Activated CD4-positive, alpha-beta T cell treated with anti-CD3 and anti-CD28 coated beads, Interleukin-2, amount 10 ng/mL, durations not matched to agents 7 days and 5 days (primary cell): ENCODE data around the gene NKAIN2. TPM values are rescaled to one million over a fixed set of nuclear protein-coding genes. Genes with fewer than 3 reads are reported as not detected.

ENCODE experiments used
- CTCF ChIA-PET: fragments of 350-600 bp; sonication (Branson Sonifier 250); formaldehyde crosslinking; loops from one replicate; lab custom pipeline; 2021; ENCODE audit warnings: antibody characterized with exemption; lab: Charles Lee
- POLR2A ChIA-PET: fragments of 350-600 bp; sonication (Branson Sonifier 250); formaldehyde crosslinking; loops from one replicate; lab custom pipeline; 2021; ENCODE audit warnings: antibody characterized with exemption; lab: Charles Lee
- DNase-seq: peaks from one replicate; pipeline ENCODE4 v3.0.0-alpha.2; 2020
- H3K27ac Mint-ChIP-seq: one replicate; pipeline ENCODE4 v1.8.0; 2021; ENCODE audit warnings: mild to moderate bottlenecking, moderate library complexity, mixed read lengths
- H3K27me3 Mint-ChIP-seq: one replicate; pipeline ENCODE4 v1.8.0; 2021; ENCODE audit warnings: mixed read lengths
- H3K36me3 Mint-ChIP-seq: one replicate; pipeline ENCODE4 v1.8.0; 2021; ENCODE audit warnings: low read depth, mixed read lengths
- H3K4me1 Mint-ChIP-seq: one replicate; pipeline ENCODE4 v1.8.0; 2021; ENCODE audit warnings: mixed read lengths
- H3K4me3 Mint-ChIP-seq: one replicate; pipeline ENCODE4 v1.8.0; 2021; ENCODE audit warnings: mild to moderate bottlenecking, moderate library complexity, mixed read lengths
- H3K9me3 Mint-ChIP-seq: one replicate; pipeline ENCODE4 v1.8.0; 2021; ENCODE audit warnings: mixed read lengths
- total RNA-seq, 2 experiments: library from RNA; stranded (reverse); gene quantifications; one replicate each; pipeline ENCODE4 v1.2.3, GENCODE V29; 2021

The NKAIN2 gene
- total RNA-seq = not detected

GRCh38 chr6:123803504-123804013, at the start of gene NKAIN2:
Gene NKAIN2, plus strand, starts transcription at chr6:123803865.
- DNase-seq = no peak
- no peaks in the 10 kb centered on the region for H3K36me3 Mint-ChIP-seq
- ChIA-PET CTCF (interaction anchor here (1.8 kb wide), 1 partner anchor 12 kb away, joined by 4 read pairs; no protein-coding TSS in a partner anchor), POLR2A (no interaction called here)
- no peaks in the 10 kb centered on the region for H3K9me3 Mint-ChIP-seq
- H3K4me1 Mint-ChIP-seq = peaks cover 10% of the 10 kb centered on the region
- no peak within 1 kb of the TSS for H3K27ac Mint-ChIP-seq
- H3K4me3 Mint-ChIP-seq = peak within 1 kb of the TSS; percentile 47
- peaks cover 47% of the 10 kb centered on the region for H3K27me3 Mint-ChIP-seq

DNA sequence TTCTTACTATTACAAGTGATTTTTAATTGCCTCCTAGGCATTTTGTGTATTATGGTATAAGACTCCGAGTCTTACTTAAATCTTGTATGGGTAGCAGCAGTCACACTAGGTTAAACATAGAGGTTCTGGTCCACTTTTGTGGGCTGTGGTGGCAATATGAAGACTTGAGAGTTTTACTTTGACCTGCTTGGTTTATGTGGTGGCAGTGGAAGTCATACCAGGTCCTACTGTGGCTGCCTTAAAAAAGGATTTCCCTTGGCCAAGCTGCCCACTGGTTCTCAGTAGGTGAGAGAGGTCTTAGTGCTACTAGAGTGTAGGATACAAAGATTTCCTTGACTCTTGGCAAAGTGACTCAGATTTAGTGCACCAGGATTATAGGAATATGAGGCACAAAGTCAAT, 44.2 kb upstream of the NKAIN2 start:
- no peak for DNase-seq
- Mint-ChIP-seq H3K9me3 (no peaks in the 10 kb centered on the region), H3K36me3 (no peaks in the 10 kb centered on the region), H3K27me3 (no peaks in the 10 kb centered on the region), H3K4me3 (no peak overlapping the region), H3K27ac (no peak overlapping the region), H3K4me1 (no peaks in the 10 kb centered on the region)
- ChIA-PET CTCF (no interaction called here), POLR2A (no interaction called here)

DNA sequence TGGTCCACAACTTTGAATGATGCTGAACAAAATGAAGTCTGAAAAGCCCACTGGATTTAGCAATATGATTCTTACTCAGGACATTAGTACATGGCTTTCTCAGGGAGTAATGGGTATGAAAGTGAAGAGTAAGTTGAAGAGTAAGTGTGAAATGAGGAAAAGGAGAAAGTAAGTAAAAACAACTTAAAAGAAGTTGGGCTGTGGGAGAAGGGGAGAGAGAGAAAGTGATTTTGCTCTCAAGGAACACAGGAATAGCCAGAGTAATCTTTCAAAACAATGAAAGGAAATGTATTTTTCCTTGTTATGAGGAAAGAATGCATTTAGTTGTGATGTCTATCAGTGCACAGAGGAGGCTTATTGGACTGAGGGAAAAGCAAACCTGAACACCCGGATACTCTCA, 39.8 kb upstream of the NKAIN2 start:
- Mint-ChIP-seq H3K27ac (no peak overlapping the region), H3K36me3 (no peaks in the 10 kb centered on the region), H3K4me1 (no peaks in the 10 kb centered on the region), H3K27me3 (no peaks in the 10 kb centered on the region), H3K4me3 (no peak overlapping the region), H3K9me3 (no peaks in the 10 kb centered on the region)
- ChIA-PET CTCF (no interaction called here), POLR2A (no interaction called here)
- DNase-seq = no peak

GRCh38 chr6:123764722-123765121, 38.9 kb upstream of the NKAIN2 start:
- CTCF ChIA-PET = no interaction called here

DNA sequence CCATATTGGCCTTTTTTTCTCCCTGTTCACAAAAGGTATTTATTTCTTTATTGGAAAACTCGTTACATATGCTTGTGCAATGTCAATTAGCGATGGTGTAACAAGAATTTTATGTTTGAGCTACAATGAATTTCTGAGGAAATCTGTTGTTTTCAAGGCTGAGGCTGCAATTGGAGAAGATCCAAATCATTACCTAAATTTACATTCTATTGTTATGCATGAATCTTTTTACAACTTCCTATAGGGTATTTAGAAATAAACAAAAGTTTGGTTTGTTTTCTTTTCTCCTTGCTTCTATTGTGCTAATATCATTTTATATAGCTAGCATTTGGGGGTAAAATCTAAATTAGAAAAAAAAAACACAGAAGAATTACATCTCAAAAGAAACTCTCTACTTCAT, 34.7 kb upstream of the NKAIN2 start:
- no peaks in the 10 kb centered on the region for H3K27me3 Mint-ChIP-seq
- ChIA-PET POLR2A (no interaction called here), CTCF (no interaction called here)
- H3K4me3 Mint-ChIP-seq = no peak overlapping the region
- H3K27ac Mint-ChIP-seq = no peak overlapping the region
- no peak for DNase-seq
- no peaks in the 10 kb centered on the region for H3K9me3 Mint-ChIP-seq
- H3K36me3 Mint-ChIP-seq = no peaks in the 10 kb centered on the region
- H3K4me1 Mint-ChIP-seq = no peaks in the 10 kb centered on the region

More at GRCh38 chr6:123764722-123765121, 38.9 kb upstream of the NKAIN2 start:
- Mint-ChIP-seq H3K9me3 (no peaks in the 10 kb centered on the region), H3K4me3 (no peak overlapping the region), H3K4me1 (no peaks in the 10 kb centered on the region), H3K27ac (no peak overlapping the region), H3K27me3 (no peaks in the 10 kb centered on the region), H3K36me3 (no peaks in the 10 kb centered on the region)
- POLR2A ChIA-PET = no interaction called here
- no peak for DNase-seq

GRCh38 chr6:123769431-123769830, 34.2 kb upstream of the NKAIN2 start:
- ChIA-PET CTCF (no interaction called here), POLR2A (no interaction called here)
- DNase-seq = no peak
- H3K9me3 Mint-ChIP-seq = no peaks in the 10 kb centered on the region
- H3K4me1 Mint-ChIP-seq = no peaks in the 10 kb centered on the region
- H3K27ac Mint-ChIP-seq = no peak overlapping the region
- H3K4me3 Mint-ChIP-seq = no peak overlapping the region
- H3K27me3 Mint-ChIP-seq = no peaks in the 10 kb centered on the region
- H3K36me3 Mint-ChIP-seq = no peaks in the 10 kb centered on the region

DNA sequence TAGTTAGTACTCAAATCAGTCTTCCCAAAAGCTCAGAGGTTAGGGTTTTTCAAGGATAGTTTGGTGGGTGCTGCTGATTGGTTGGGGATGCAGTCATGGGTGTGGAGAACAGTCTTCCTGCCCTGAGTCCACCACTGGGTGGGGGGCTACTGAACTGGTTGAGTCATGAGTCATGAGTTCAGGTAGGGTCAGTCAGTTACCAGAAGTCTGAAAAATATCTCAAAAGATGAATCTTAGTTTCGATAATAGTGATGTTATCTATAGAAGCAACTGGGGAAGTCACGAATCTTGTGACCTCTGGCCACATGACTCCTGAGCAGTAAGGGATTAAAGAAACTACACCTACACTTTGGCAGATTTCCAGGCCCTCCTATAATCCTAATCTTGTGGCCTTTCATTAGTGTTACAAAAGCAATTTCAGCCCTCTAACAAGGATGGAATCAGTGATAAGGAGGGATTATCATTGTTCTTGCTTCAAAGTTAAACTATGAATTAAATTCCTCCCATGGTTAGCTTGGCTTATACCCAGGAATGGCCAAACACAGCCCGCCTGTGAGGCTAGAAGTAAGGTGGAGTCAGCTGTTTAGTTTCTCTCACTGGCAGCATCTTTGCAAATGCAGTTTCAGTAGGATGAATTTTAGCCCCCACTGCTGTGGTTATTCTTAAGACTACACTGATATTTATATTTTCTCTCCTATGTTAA, 33.3 kb upstream of the NKAIN2 start:
- ChIA-PET POLR2A (no interaction called here), CTCF (no interaction called here)
- no peak for DNase-seq
- Mint-ChIP-seq H3K36me3 (no peaks in the 10 kb centered on the region), H3K4me1 (no peaks in the 10 kb centered on the region), H3K27ac (no peak overlapping the region), H3K4me3 (no peak overlapping the region), H3K9me3 (no peaks in the 10 kb centered on the region), H3K27me3 (no peaks in the 10 kb centered on the region)

DNA sequence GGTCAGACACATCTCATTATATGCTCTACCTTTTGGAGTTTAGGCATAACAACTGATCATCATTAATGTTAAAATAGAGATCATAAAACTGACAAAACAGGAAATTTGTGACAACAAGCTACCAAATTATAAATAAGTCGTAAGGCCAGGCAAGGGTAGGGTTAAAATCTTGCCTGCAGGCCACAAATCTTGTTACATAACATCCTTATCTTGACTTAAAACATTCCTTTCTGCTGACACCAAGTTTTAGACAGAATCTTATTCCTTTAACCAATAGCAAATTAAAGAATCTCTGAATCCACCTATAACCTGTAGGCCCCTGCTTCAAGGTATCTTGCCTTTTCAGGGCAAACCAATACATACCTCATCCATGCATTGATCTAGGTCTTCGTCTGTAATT, 32.5 kb upstream of the NKAIN2 start:
- no peak overlapping the region for H3K4me3 Mint-ChIP-seq
- CTCF ChIA-PET = no interaction called here
- H3K4me1 Mint-ChIP-seq = no peaks in the 10 kb centered on the region
- POLR2A ChIA-PET = no interaction called here
- no peaks in the 10 kb centered on the region for H3K9me3 Mint-ChIP-seq
- no peak overlapping the region for H3K27ac Mint-ChIP-seq
- DNase-seq = no peak
- no peaks in the 10 kb centered on the region for H3K27me3 Mint-ChIP-seq
- H3K36me3 Mint-ChIP-seq = no peaks in the 10 kb centered on the region

DNA sequence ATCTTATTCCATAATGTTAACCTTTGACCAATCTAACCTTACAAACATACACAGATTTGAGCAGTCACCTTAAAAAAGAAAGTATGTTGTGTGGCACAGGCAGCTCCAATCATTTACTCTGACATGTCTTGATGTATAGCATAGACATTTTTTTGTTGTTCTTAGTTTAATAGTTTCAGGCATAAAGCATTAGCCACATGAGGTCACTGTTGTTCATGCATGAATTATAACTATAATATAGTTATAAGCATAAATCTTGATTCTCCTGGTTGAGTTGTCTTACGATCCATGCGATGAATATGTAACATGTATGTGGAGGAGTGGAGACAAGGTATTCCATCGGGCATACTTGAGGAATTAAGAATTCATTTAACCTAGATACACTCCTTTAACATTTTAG, 26.1 kb upstream of the NKAIN2 start:
- Mint-ChIP-seq H3K27ac (no peak overlapping the region), H3K36me3 (no peaks in the 10 kb centered on the region), H3K4me3 (no peak overlapping the region), H3K9me3 (no peaks in the 10 kb centered on the region), H3K4me1 (no peaks in the 10 kb centered on the region), H3K27me3 (no peaks in the 10 kb centered on the region)
- ChIA-PET POLR2A (no interaction called here), CTCF (no interaction called here)
- DNase-seq = no peak

DNA sequence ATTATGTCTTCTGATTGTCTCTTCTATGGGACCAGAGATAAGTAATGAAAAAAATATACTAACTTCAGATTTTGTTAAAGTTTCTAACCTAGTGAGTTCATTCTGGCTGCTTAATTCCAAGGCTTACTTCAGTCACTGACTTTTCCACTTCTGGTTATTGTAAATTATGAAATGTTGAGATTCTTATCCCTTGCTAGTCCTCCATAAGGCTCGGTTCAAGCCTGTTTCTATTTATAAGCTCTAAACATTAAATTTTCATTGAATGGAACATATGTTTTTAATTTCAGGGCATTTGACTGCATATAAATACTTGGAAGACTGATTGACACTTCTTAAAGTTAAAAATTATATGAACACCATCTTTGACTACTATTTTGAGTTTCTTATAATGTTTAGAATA, 23.6 kb upstream of the NKAIN2 start:
- no peaks in the 10 kb centered on the region for H3K4me1 Mint-ChIP-seq
- no peaks in the 10 kb centered on the region for H3K9me3 Mint-ChIP-seq
- H3K4me3 Mint-ChIP-seq = no peak overlapping the region
- no peaks in the 10 kb centered on the region for H3K36me3 Mint-ChIP-seq
- H3K27me3 Mint-ChIP-seq = no peaks in the 10 kb centered on the region
- no peak for DNase-seq
- ChIA-PET POLR2A (no interaction called here), CTCF (no interaction called here)
- no peak overlapping the region for H3K27ac Mint-ChIP-seq

DNA sequence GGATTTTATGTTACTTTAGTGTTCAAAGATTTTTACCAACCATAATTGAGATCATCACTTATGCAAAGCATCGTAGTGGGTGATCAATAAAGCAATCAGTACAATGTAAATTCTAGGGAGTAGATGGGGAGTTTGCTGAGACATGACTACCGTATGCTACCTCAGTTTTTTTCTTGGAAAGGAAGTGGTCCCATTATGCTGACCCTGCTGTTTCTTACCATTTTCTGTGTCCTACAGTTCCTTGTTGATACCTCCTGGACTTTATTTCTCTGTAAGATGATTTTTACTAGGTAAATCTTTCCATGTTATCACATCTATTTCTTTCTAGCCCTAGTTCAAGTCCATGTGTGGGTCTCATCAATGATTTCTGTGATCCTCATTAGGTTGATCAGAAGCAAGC, 19.3 kb upstream of the NKAIN2 start:
- no peak overlapping the region for H3K27ac Mint-ChIP-seq
- H3K27me3 Mint-ChIP-seq = no peaks in the 10 kb centered on the region
- CTCF ChIA-PET = no interaction called here
- H3K4me1 Mint-ChIP-seq = no peaks in the 10 kb centered on the region
- no peak overlapping the region for H3K4me3 Mint-ChIP-seq
- POLR2A ChIA-PET = no interaction called here
- no peaks in the 10 kb centered on the region for H3K36me3 Mint-ChIP-seq
- DNase-seq = no peak
- H3K9me3 Mint-ChIP-seq = no peaks in the 10 kb centered on the region

GRCh38 chr6:123785039-123785438, 18.6 kb upstream of the NKAIN2 start:
- Mint-ChIP-seq H3K4me3 (no peak overlapping the region), H3K36me3 (no peaks in the 10 kb centered on the region), H3K4me1 (no peaks in the 10 kb centered on the region), H3K27me3 (no peaks in the 10 kb centered on the region), H3K9me3 (no peaks in the 10 kb centered on the region), H3K27ac (no peak overlapping the region)
- no peak for DNase-seq
- POLR2A ChIA-PET = no interaction called here
- CTCF ChIA-PET = no interaction called here

DNA sequence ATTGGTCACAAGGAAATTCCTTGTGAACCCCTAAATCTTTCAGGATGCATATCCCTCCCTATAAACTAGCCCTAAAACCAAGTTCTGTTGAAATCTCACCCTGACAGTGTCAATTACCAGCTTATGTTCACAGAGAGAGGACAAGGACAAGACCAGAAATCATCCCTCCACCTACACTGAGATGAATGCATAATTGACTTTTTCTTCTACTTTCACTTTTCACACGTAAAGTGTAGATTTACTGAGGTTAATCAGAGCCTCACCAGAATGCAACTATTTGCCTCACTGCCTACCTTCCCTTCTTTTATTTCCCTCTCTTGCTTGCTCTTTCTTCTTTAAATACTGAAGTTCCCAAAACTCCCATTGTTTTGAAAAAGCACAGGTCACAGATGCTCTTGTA, 15.3 kb upstream of the NKAIN2 start:
- Mint-ChIP-seq H3K9me3 (no peaks in the 10 kb centered on the region), H3K36me3 (no peaks in the 10 kb centered on the region), H3K27me3 (no peaks in the 10 kb centered on the region), H3K4me3 (no peak overlapping the region), H3K4me1 (no peaks in the 10 kb centered on the region), H3K27ac (no peak overlapping the region)
- no peak for DNase-seq
- POLR2A ChIA-PET = no interaction called here
- CTCF ChIA-PET = interaction anchor here (0.6 to 1.0 kb wide), 2 partner anchors 14 to 19 kb away, joined by 3 read pairs; no protein-coding TSS in a partner anchor

- no peak overlapping the region for H3K27ac Mint-ChIP-seq
- DNase-seq = no peak
- no peaks in the 10 kb centered on the region for H3K27me3 Mint-ChIP-seq
- ChIA-PET POLR2A (no interaction called here), CTCF (no interaction called here)
- no peaks in the 10 kb centered on the region for H3K36me3 Mint-ChIP-seq
- no peak overlapping the region for H3K4me3 Mint-ChIP-seq
- no peaks in the 10 kb centered on the region for H3K4me1 Mint-ChIP-seq
- H3K9me3 Mint-ChIP-seq = no peaks in the 10 kb centered on the region
Measured at GRCh38 chr6:123794190-123794589, 9.5 kb upstream of the NKAIN2 start.
